ENCODE results near the gene RAB40A. TPM values are rescaled to one million over a fixed set of nuclear protein-coding genes. Genes with fewer than 3 reads are reported as not detected.

The RAB40A gene
- total RNA-seq, 1 experiment from 2014 or later = not detected

GRCh38 chrX:103536732-103537131 lies 17.4 kb upstream of the RAB40A start:
- H3K9me3 ChIP-seq (ENCODE audit: control insufficient read depth in 1 of 2, insufficient read depth in 1 of 2, low read depth in 1 of 2, low read length in 2 of 2) = no peaks in the 10 kb centered on the region
- H3K9ac ChIP-seq (ENCODE audit: low read length) = no peak overlapping the region
- no peak for DNase-seq (ENCODE audit: low read depth, low spot score)
- RAD21 ChIA-PET (ENCODE audit: low non-redundant PET in 1 of 2, low total read pairs in 2 of 2, uncharacterized antibody in 2 of 2, unreplicated experiment in 2 of 2) = no interaction called here
- no peaks in the 10 kb centered on the region for H3K79me2 ChIP-seq (ENCODE audit: insufficient read depth, low read length)
- H3K36me3 ChIP-seq (ENCODE audit: control insufficient read depth in 1 of 2, insufficient read depth in 2 of 2, low read length in 2 of 2) = no peaks in the 10 kb centered on the region
- ATAC-seq = no peak
- H3K4me2 ChIP-seq (ENCODE audit: low read length) = no peak overlapping the region
- H3K4me3 ChIP-seq (replicated peaks in 1 of 2; ENCODE audit: low read depth in 1 of 2, low read length in 2 of 2) = no peak overlapping the region
- peaks cover 0 to 3% of the 10 kb centered on the region in 2 experiments; a peak in 1 of 4 replicates for H3K4me1 ChIP-seq (ENCODE audit: control insufficient read depth in 1 of 2, insufficient read depth in 2 of 2, low read length in 2 of 2)
- intact Hi-C loops (cut with micrococcal nuclease) = loop anchor here (10.0 kb wide), 1 partner anchor 598 kb away; no protein-coding TSS in a partner anchor
- H2AFZ ChIP-seq (ENCODE audit: low read depth, low read length, poor library complexity, severe bottlenecking) = no peak overlapping the region
- H3K9me2 ChIP-seq (ENCODE audit: insufficient read depth) = no peaks in the 10 kb centered on the region
- H3K27ac ChIP-seq (ENCODE audit: low read depth, low read length) = no peak overlapping the region
- TF ChIP-seq ZFX (IDR thresholded peaks at IDR 0.05) = no peak
- TF ChIP-seq, protein P1, sequence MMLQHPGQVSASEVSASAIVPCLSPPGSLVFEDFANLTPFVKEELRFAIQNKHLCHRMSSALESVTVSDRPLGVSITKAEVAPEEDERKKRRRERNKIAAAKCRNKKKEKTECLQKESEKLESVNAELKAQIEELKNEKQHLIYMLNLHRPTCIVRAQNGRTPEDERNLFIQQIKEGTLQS (IDR thresholded peaks at IDR 0.05) = no peak
- no peak for TF ChIP-seq CBX3 (IDR thresholded peaks at IDR 0.05; ENCODE audit: low read depth)
- no peak for TF ChIP-seq EZH2 (IDR thresholded peaks at IDR 0.05)
- H4K20me1 ChIP-seq (ENCODE audit: insufficient read depth) = no peaks in the 10 kb centered on the region
- BruUV-seq (replicated peaks) = no TSS peak
- POLR2A ChIA-PET = no interaction called here
- H3K27me3 ChIP-seq (ENCODE audit: insufficient read depth, low read length) = no peaks in the 10 kb centered on the region
- CTCF ChIA-PET = no interaction called here

- H3K9me2 ChIP-seq (ENCODE audit: insufficient read depth) = no peaks in the 10 kb centered on the region
- CTCF ChIA-PET = no interaction called here
- no peaks in the 10 kb centered on the region for H3K79me2 ChIP-seq (ENCODE audit: insufficient read depth, low read length)
- DNase-seq (ENCODE audit: low read depth, low spot score) = no peak
- H3K36me3 ChIP-seq (ENCODE audit: control insufficient read depth in 1 of 2, insufficient read depth in 2 of 2, low read length in 2 of 2) = no peaks in the 10 kb centered on the region
- RAD21 ChIA-PET (ENCODE audit: low non-redundant PET in 1 of 2, low total read pairs in 2 of 2, uncharacterized antibody in 2 of 2, unreplicated experiment in 2 of 2) = no interaction called here
- no peak overlapping the region for H3K27ac ChIP-seq (ENCODE audit: low read depth, low read length)
- TF ChIP-seq, protein P2, sequence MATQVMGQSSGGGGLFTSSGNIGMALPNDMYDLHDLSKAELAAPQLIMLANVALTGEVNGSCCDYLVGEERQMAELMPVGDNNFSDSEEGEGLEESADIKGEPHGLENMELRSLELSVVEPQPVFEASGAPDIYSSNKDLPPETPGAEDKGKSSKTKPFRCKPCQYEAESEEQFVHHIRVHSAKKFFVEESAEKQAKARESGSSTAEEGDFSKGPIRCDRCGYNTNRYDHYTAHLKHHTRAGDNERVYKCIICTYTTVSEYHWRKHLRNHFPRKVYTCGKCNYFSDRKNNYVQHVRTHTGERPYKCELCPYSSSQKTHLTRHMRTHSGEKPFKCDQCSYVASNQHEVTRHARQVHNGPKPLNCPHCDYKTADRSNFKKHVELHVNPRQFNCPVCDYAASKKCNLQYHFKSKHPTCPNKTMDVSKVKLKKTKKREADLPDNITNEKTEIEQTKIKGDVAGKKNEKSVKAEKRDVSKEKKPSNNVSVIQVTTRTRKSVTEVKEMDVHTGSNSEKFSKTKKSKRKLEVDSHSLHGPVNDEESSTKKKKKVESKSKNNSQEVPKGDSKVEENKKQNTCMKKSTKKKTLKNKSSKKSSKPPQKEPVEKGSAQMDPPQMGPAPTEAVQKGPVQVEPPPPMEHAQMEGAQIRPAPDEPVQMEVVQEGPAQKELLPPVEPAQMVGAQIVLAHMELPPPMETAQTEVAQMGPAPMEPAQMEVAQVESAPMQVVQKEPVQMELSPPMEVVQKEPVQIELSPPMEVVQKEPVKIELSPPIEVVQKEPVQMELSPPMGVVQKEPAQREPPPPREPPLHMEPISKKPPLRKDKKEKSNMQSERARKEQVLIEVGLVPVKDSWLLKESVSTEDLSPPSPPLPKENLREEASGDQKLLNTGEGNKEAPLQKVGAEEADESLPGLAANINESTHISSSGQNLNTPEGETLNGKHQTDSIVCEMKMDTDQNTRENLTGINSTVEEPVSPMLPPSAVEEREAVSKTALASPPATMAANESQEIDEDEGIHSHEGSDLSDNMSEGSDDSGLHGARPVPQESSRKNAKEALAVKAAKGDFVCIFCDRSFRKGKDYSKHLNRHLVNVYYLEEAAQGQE (IDR thresholded peaks at IDR 0.05; ENCODE audit: low read depth) = no peak
- TF ChIP-seq ZNF274 (IDR thresholded peaks at IDR 0.05; ENCODE audit: low read depth, low read length) = no peak
- no peak for TF ChIP-seq ZFX (IDR thresholded peaks at IDR 0.05)
- TF ChIP-seq TCF7L2 (IDR thresholded peaks at IDR 0.05; ENCODE audit: borderline replicate concordance, extremely low read depth, insufficient read depth, insufficient read length) = no peak
- no peak for TF ChIP-seq JUND (IDR thresholded peaks at IDR 0.05)
- TF ChIP-seq, protein P1 (IDR thresholded peaks at IDR 0.05) = no peak
- no peak for TF ChIP-seq ELF1 (IDR thresholded peaks at IDR 0.05; ENCODE audit: borderline replicate concordance, low read depth)
- no peak for TF ChIP-seq CBX3 (IDR thresholded peaks at IDR 0.05; ENCODE audit: low read depth)
- H3K4me3 ChIP-seq (replicated peaks in 1 of 2; ENCODE audit: low read depth in 1 of 2, low read length in 2 of 2) = no peak overlapping the region
- no peak overlapping the region for H3K4me2 ChIP-seq (ENCODE audit: low read length)
- H3K27me3 ChIP-seq (ENCODE audit: insufficient read depth, low read length) = no peaks in the 10 kb centered on the region
- no peak overlapping the region for H2AFZ ChIP-seq (ENCODE audit: low read depth, low read length, poor library complexity, severe bottlenecking)
- POLR2A ChIA-PET = no interaction called here
- no peak for ATAC-seq
- H4K20me1 ChIP-seq (ENCODE audit: insufficient read depth) = no peaks in the 10 kb centered on the region
- intact Hi-C loops (cut with micrococcal nuclease) = loop anchor here (10.0 kb wide), 1 partner anchor 599 kb away; no protein-coding TSS in a partner anchor
- no peak overlapping the region for H3K9ac ChIP-seq (ENCODE audit: low read length)
- peaks cover 0 to 3% of the 10 kb centered on the region in 2 experiments; a peak in 1 of 4 replicates for H3K4me1 ChIP-seq (ENCODE audit: control insufficient read depth in 1 of 2, insufficient read depth in 2 of 2, low read length in 2 of 2)
- no peaks in the 10 kb centered on the region for H3K9me3 ChIP-seq (ENCODE audit: control insufficient read depth in 1 of 2, insufficient read depth in 1 of 2, low read depth in 1 of 2, low read length in 2 of 2)
- no TSS peak for BruUV-seq (replicated peaks)
Measured at GRCh38 chrX:103536071-103536470, 16.8 kb upstream of the RAB40A start.
